ENCODE measurements around the gene PADI4. TPM values are rescaled to one million over a fixed set of nuclear protein-coding genes. Genes with fewer than 3 reads are reported as not detected.

The PADI4 gene
- total RNA-seq, 1 experiment from 2014 or later = not detected

DNA sequence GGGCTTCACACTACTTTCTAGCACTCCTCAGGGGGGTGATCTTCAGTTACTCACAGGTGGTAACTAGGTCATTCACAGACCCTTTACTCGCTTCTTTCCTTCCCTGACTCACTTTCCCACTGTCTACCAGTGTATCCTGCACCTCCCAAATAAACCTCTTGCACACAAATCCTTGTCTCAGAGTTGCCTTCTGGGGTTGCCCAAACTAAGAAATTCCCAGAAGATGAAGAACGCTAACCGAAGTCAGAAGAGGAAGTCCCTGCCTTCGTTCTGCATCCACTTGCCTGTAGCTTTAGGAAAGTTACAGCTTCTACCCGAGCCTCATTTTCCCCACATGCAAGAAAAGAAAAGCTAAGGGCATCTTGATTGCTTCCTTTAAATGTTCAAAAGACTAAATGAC is 11.9 kb upstream of the PADI4 start:
- Histone ChIP-seq H3K9me3 (ENCODE audit: control insufficient read depth, insufficient read depth, low read depth, low read length) (no peaks in the 10 kb centered on the region), H3K27ac (ENCODE audit: low read length) (no peak overlapping the region), H3K4me1 (ENCODE audit: control insufficient read depth, insufficient read depth, low read length) (no peaks in the 10 kb centered on the region), H3K4me3 (ENCODE audit: low read depth in 2 of 2, low read length in 2 of 2) (no peak overlapping the region), H3K36me3 (ENCODE audit: control insufficient read depth, insufficient read depth, low read length) (no peaks in the 10 kb centered on the region), H3K27me3 (ENCODE audit: control insufficient read depth, insufficient read depth, low read length) (no peaks in the 10 kb centered on the region)
- TF ChIP-seq, protein P1, sequence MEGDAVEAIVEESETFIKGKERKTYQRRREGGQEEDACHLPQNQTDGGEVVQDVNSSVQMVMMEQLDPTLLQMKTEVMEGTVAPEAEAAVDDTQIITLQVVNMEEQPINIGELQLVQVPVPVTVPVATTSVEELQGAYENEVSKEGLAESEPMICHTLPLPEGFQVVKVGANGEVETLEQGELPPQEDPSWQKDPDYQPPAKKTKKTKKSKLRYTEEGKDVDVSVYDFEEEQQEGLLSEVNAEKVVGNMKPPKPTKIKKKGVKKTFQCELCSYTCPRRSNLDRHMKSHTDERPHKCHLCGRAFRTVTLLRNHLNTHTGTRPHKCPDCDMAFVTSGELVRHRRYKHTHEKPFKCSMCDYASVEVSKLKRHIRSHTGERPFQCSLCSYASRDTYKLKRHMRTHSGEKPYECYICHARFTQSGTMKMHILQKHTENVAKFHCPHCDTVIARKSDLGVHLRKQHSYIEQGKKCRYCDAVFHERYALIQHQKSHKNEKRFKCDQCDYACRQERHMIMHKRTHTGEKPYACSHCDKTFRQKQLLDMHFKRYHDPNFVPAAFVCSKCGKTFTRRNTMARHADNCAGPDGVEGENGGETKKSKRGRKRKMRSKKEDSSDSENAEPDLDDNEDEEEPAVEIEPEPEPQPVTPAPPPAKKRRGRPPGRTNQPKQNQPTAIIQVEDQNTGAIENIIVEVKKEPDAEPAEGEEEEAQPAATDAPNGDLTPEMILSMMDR (IDR thresholded peaks at IDR 0.05) = no peak
- TF ChIP-seq, protein P2, sequence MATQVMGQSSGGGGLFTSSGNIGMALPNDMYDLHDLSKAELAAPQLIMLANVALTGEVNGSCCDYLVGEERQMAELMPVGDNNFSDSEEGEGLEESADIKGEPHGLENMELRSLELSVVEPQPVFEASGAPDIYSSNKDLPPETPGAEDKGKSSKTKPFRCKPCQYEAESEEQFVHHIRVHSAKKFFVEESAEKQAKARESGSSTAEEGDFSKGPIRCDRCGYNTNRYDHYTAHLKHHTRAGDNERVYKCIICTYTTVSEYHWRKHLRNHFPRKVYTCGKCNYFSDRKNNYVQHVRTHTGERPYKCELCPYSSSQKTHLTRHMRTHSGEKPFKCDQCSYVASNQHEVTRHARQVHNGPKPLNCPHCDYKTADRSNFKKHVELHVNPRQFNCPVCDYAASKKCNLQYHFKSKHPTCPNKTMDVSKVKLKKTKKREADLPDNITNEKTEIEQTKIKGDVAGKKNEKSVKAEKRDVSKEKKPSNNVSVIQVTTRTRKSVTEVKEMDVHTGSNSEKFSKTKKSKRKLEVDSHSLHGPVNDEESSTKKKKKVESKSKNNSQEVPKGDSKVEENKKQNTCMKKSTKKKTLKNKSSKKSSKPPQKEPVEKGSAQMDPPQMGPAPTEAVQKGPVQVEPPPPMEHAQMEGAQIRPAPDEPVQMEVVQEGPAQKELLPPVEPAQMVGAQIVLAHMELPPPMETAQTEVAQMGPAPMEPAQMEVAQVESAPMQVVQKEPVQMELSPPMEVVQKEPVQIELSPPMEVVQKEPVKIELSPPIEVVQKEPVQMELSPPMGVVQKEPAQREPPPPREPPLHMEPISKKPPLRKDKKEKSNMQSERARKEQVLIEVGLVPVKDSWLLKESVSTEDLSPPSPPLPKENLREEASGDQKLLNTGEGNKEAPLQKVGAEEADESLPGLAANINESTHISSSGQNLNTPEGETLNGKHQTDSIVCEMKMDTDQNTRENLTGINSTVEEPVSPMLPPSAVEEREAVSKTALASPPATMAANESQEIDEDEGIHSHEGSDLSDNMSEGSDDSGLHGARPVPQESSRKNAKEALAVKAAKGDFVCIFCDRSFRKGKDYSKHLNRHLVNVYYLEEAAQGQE (IDR thresholded peaks at IDR 0.05; ENCODE audit: insufficient read depth in 1 of 2, low read depth in 2 of 2, low read length in 1 of 2) = no peak
- TF ChIP-seq SIN3A (IDR thresholded peaks at IDR 0.05; ENCODE audit: borderline replicate concordance, insufficient read depth, low read depth, low read length) (no peak), TCF7L2 (IDR thresholded peaks at IDR 0.05; ENCODE audit: low read depth, low read length) (no peak), POLR2AphosphoS5 (IDR thresholded peaks at IDR 0.05; ENCODE audit: low read depth, low read length) (no peak)
- in situ Hi-C loops (cut with HindIII; ENCODE audit: low pct_unique_long_range_greater_than_20kb, low sequenced_read_pairs) (no loop called here), intact Hi-C loops (cut with micrococcal nuclease; ENCODE audit: unreplicated experiment) (no loop called here)
- CTCF ChIA-PET = no interaction called here
- DNase-seq (ENCODE audit: low read depth, low spot score) (no peak), ATAC-seq (no peak)
- no TSS peak for BruUV-seq (replicated peaks)
- POLR2A ChIA-PET = no interaction called here

DNA sequence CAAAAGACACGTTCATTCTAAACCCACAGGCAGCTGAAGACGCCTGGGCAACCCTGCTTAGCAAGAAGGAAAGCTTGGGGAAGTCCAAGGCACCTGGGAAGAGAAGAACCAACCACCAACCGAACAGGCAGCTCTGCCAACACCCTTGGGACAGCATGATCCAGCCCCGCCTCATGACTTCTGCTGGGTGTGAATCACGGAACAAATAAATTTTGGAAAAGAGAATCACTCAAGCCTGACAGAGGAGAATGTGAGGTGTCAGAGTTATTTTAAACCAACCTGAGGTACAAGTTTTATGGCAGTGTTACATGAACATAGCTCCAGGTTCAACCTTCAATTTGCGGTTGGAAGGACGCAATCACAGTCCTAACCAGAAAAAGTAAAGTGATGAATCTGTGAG is 10.0 kb upstream of the PADI4 start:
- ChIA-PET CTCF (no interaction called here), POLR2A (no interaction called here)
- H3K27me3 ChIP-seq (ENCODE audit: control insufficient read depth, insufficient read depth, low read length) = no peaks in the 10 kb centered on the region
- intact Hi-C loops (cut with micrococcal nuclease; ENCODE audit: unreplicated experiment) = no loop called here
- H3K27ac ChIP-seq (ENCODE audit: low read length) = no peak overlapping the region
- H3K9me3 ChIP-seq (ENCODE audit: control insufficient read depth, insufficient read depth, low read depth, low read length) = no peaks in the 10 kb centered on the region
- in situ Hi-C loops (cut with HindIII; ENCODE audit: low pct_unique_long_range_greater_than_20kb, low sequenced_read_pairs) = no loop called here
- DNase-seq (ENCODE audit: low read depth, low spot score) (no peak), ATAC-seq (no peak)
- no TSS peak for BruUV-seq (replicated peaks)
- H3K4me3 ChIP-seq (ENCODE audit: low read depth in 2 of 2, low read length in 2 of 2) = no peak overlapping the region
- TF ChIP-seq, protein P2 (IDR thresholded peaks at IDR 0.05; ENCODE audit: insufficient read depth in 1 of 2, low read depth in 2 of 2, low read length in 1 of 2) = no peak
- TF ChIP-seq SIN3A (IDR thresholded peaks at IDR 0.05; ENCODE audit: borderline replicate concordance, insufficient read depth, low read depth, low read length) (no peak), TCF7L2 (IDR thresholded peaks at IDR 0.05; ENCODE audit: low read depth, low read length) (no peak), POLR2AphosphoS5 (IDR thresholded peaks at IDR 0.05; ENCODE audit: low read depth, low read length) (no peak)
- TF ChIP-seq, protein P1 (IDR thresholded peaks at IDR 0.05) = no peak
- no peaks in the 10 kb centered on the region for H3K4me1 ChIP-seq (ENCODE audit: control insufficient read depth, insufficient read depth, low read length)
- no peaks in the 10 kb centered on the region for H3K36me3 ChIP-seq (ENCODE audit: control insufficient read depth, insufficient read depth, low read length)

Measured in Panc1 (cell line).